Kidney epithelial cell (primary cell): ENCODE data around the gene CREG1. TPM values are rescaled to one million over a fixed set of nuclear protein-coding genes. Genes with fewer than 3 reads are reported as not detected.
"Not testable (repeated sequence)": the region's sequence is repeated elsewhere in the genome, so short reads cannot be mapped to it uniquely, and the experiment has no call there.

Experiments
- DNase-seq: peaks from one replicate; pipeline ENCODE4 v3.0.0-alpha.2; 2010; ENCODE audit warnings: low read depth
- H3K27me3 ChIP-seq: 2 replicates; pipeline ENCODE4 v1.6.0; 2011; ENCODE audit warnings: low read length; ENCODE audit not compliant: control insufficient read depth, insufficient read depth
- H3K36me3 ChIP-seq: 2 replicates; pipeline ENCODE4 v1.5.1; 2011; ENCODE audit warnings: low read length; ENCODE audit not compliant: control insufficient read depth, insufficient read depth
- H3K4me3 ChIP-seq: 2 replicates; pipeline ENCODE4 v1.5.1; 2011; ENCODE audit warnings: low read depth, mild to moderate bottlenecking, control low read depth, low read length
- CTCF ChIP-seq: IDR thresholded peaks from 2 replicates; pipeline ENCODE4 v1.5.1; 2011; ENCODE audit warnings: mild to moderate bottlenecking, moderate library complexity, low read length, control low read depth, inconsistent platforms; ENCODE audit not compliant: insufficient read depth, poor library complexity, severe bottlenecking
- total RNA-seq: library from RNA; depleted of rRNA; stranded (reverse); fragments of >200 nt; gene quantifications from 2 replicates; pipeline ENCODE4 v1.2.3, GENCODE V29; 2015

Gene CREG1
- total RNA-seq, 1 donor from 2014 or later, result 57.3 TPM

DNA sequence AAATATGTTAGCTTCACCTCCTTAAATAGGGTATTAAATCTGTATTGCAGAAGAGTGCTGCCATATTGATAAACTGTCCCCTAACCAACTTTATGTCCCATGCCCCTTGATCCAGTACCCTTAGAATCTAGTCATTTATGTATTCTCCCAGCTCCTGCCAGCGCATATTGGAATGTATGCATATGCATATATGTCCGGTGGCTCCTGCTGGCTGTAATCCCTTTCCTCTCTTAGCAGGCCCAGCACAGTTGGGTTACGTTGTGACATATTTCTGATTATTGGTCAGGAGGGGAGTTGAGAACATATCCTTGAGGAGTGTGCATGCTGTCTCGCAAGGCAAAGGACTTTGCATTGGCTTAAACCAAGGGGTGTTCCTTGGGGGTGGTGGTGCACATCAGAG lies 29.2 kb upstream of the CREG1 start:
- no peak for TF ChIP-seq CTCF
- DNase-seq, result no peak
- no peaks in the 10 kb centered on the region for H3K27me3 ChIP-seq
- no peaks in the 10 kb centered on the region for H3K36me3 ChIP-seq
- no peak overlapping the region for H3K4me3 ChIP-seq

DNA sequence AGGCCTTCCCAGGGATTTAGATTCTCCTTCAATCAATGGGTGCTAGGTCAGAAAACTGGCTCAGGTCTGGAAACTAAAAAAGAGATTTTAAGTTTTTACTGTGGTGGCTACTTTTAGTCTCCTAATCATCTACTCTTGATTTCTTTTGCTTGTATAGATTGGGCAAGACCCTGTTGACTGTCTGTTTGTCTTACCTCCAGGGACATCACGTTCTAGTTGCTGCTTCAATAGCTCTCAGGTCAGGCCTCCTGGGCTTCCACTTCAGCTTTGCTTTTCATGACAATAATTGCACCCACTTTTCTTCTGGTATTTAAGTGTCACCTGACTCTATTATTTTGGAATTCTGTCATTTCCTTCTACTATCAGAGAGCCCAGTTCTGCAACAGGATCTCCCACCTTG lies 28.5 kb upstream of the CREG1 start:
- TF ChIP-seq CTCF, result no peak
- DNase-seq, result no peak
- Histone ChIP-seq H3K27me3 (no peaks in the 10 kb centered on the region), H3K4me3 (no peak overlapping the region), H3K36me3 (no peaks in the 10 kb centered on the region)

GRCh38 chr1:167579986-167580385 lies 26.4 kb upstream of the CREG1 start:
- DNase-seq, result no peak
- TF ChIP-seq CTCF, result no peak
- no peaks in the 10 kb centered on the region for H3K27me3 ChIP-seq
- H3K36me3 ChIP-seq, result no peaks in the 10 kb centered on the region
- H3K4me3 ChIP-seq, result no peak overlapping the region

GRCh38 chr1:167578939-167579521 lies 25.5 kb upstream of the CREG1 start:
- DNase-seq, result no peak
- H3K4me3 ChIP-seq, result no peak overlapping the region
- TF ChIP-seq CTCF, result no peak
- no peaks in the 10 kb centered on the region for H3K36me3 ChIP-seq
- no peaks in the 10 kb centered on the region for H3K27me3 ChIP-seq

GRCh38 chr1:167575649-167576048 lies 22.1 kb upstream of the CREG1 start:
- DNase-seq, result no peak
- H3K4me3 ChIP-seq, result no peak overlapping the region
- TF ChIP-seq CTCF, result no peak
- no peaks in the 10 kb centered on the region for H3K27me3 ChIP-seq
- H3K36me3 ChIP-seq, result no peaks in the 10 kb centered on the region

DNA sequence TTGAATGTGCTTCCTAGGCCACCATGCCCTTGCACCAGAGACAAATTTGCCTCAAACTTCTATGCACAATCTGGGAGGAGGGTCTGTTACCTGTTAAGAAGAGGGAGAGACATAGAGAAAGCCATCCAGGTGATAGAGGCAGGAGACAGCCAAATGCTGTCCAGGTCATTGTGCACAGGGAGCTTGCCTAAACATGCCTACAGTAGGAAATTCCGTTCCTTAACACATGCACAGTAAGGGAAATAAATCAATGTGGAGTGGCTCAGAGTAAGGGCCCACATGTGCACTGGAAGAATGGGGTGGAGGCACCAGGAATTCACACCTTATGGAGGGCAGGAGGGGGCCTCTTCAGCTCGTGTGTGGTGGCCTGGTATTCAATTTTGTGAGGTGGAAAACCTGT lies 19.5 kb upstream of the CREG1 start:
- TF ChIP-seq CTCF, result no peak
- no peak overlapping the region for H3K4me3 ChIP-seq
- H3K27me3 ChIP-seq, result no peaks in the 10 kb centered on the region
- H3K36me3 ChIP-seq, result no peaks in the 10 kb centered on the region
- no peak for DNase-seq

DNA sequence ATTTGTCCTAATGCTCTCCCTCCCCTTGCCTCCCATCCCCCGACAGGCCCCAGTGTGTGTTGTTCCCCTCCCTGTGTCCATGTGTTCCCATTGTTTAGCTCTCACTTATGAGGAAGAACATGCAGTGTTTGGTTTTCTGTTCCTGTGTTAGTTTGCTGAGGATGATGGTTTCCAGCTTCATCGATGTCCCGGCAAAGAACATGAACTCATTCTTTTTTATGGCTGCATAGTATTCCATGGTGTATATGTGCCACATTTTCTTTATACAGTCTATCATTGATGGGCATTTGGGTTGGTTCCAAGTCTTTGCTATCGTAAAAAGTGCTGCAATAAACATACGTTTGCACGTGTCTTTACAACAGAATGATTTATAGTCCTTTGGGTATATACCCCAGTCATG lies 17.1 kb upstream of the CREG1 start:
- H3K27me3 ChIP-seq, H3K36me3 ChIP-seq, DNase-seq, H3K4me3 ChIP-seq: not testable (repeated sequence)
